Central memory CD8-positive, alpha-beta T cell (primary cell): ENCODE measurements around the gene ATP6V1D.
A peak's percentile ranks its signal among the peaks of the same experiment; 100 is the strongest.
"Not testable (repeated sequence)": the region's sequence is repeated elsewhere in the genome, so short reads cannot be mapped to it uniquely, and the experiment has no call there.

Experiments
- ATAC-seq: fragments of 150-1000 bp; cut with Tn5 transposase; replicated peaks from 2 replicates; pipeline ENCODE4 v1.10.0; 2022; ENCODE audit warnings: mild to moderate bottlenecking, moderate FRiP score, moderate number of reproducible peaks; ENCODE audit not compliant: poor library complexity, severe bottlenecking; ENCODE audit errors: extremely low read depth
- DNase-seq, 2 donors: peaks; one replicate each; pipeline ENCODE4 v3.0.0; 2021; ENCODE audit warnings: low spot score in 2 of 2
- H3K27ac Mint-ChIP-seq: one replicate; pipeline ENCODE4 v1.8.0; 2022; ENCODE audit warnings: low read depth, mild to moderate bottlenecking, moderate library complexity, mixed read lengths
- H3K27me3 Mint-ChIP-seq: one replicate; pipeline ENCODE4 v1.8.0; 2022; ENCODE audit warnings: mixed read lengths
- H3K36me3 Mint-ChIP-seq: one replicate; pipeline ENCODE4 v1.8.0; 2022; ENCODE audit warnings: mild to moderate bottlenecking, moderate library complexity, mixed read lengths; ENCODE audit not compliant: insufficient read depth
- H3K4me1 Mint-ChIP-seq: one replicate; pipeline ENCODE4 v1.8.0; 2022; ENCODE audit warnings: mixed read lengths
- H3K4me3 Mint-ChIP-seq: one replicate; pipeline ENCODE4 v1.8.0; 2022; ENCODE audit warnings: mild to moderate bottlenecking, moderate library complexity, mixed read lengths
- H3K9me3 Mint-ChIP-seq: one replicate; pipeline ENCODE4 v1.8.0; 2022; ENCODE audit warnings: mixed read lengths

Gene ATP6V1D

GRCh38 chr14:67359775-67360469 lies at the start of gene ATP6V1D, which contains the start of gene EIF2S1:
Gene ATP6V1D, minus strand, starts transcription at chr14:67359804. Its CDS starts 106 bp downstream, at chr14:67359698.
Gene EIF2S1, plus strand, starts transcription at chr14:67360328. Its CDS starts 4,440 bp downstream, at chr14:67364768.
- peak; percentile 97 to 99 for DNase-seq
- peak within 1 kb of the TSS; percentile 89 for H3K4me3 Mint-ChIP-seq
- peak within 1 kb of the TSS; percentile 95 for H3K27ac Mint-ChIP-seq
- no peaks in the 10 kb centered on the region for H3K9me3 Mint-ChIP-seq
- no peaks in the 10 kb centered on the region for H3K27me3 Mint-ChIP-seq
- ATAC-seq, result peak; percentile 91
- H3K36me3 Mint-ChIP-seq, result peaks cover 37% of the 10 kb centered on the region
- peaks cover 57% of the 10 kb centered on the region for H3K4me1 Mint-ChIP-seq

DNA sequence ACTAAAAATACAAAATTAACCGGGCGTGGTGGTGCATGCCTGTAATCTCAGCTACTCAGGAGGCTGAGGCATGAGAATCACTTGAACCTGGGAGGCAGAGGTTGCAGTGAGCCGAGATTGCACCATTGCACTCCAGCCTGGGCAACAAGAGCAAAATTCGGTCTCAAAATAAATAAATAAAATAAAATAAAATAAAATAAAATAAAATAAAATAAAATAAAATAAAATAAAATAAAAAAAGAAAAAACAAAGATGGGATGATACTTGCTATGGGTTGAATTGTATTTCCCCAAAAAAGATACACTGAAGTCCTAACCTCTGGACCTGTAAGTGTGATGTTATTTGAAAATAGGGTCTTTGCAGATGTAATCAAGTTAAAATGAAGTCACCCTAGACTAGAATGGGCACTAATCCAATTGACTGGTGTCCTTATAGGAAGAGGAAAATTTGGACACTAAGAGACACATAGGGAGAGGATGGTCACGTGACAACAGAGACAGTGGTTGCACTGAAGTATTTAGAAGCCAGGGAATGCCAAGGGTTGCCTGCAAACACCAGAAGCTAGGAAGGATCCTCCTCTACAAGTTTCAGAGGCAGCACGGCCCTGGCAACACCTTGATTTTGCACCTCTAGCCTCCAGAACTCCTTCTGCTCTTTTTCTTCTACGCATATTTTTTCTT lies 48.7 kb upstream of the ATP6V1D start:
- not testable (repeated sequence) for H3K4me1 Mint-ChIP-seq, ATAC-seq, H3K9me3 Mint-ChIP-seq, H3K27ac Mint-ChIP-seq, H3K36me3 Mint-ChIP-seq, H3K4me3 Mint-ChIP-seq, DNase-seq
- H3K27me3 Mint-ChIP-seq, result peaks cover 40% of the 10 kb centered on the region

DNA sequence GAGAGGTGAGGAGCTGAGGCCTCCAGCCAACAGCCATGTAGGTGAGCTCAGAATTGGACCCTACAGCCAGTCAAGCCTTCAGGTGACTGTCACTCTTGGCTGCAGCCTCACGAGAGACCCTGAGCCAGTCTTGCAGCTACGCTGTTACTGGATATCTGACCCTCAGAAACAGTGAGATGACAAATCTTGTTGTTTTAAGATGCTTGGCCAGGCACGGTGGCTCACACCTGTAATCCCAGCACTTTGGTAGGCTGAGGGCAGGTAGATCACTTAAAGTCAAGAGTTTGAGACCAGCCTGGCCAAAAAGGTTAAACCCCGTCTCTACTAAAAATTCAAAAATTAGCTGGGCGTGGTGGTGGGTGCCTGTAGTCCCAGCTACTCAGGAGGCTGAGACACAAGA lies 46.2 kb upstream of the ATP6V1D start:
- no peak overlapping the region for H3K27ac Mint-ChIP-seq
- H3K9me3 Mint-ChIP-seq, result no peaks in the 10 kb centered on the region
- H3K4me3 Mint-ChIP-seq, result no peak overlapping the region
- no peaks in the 10 kb centered on the region for H3K36me3 Mint-ChIP-seq
- ATAC-seq (no peak), DNase-seq (no peak)
- no peaks in the 10 kb centered on the region for H3K4me1 Mint-ChIP-seq
- peaks cover 22% of the 10 kb centered on the region for H3K27me3 Mint-ChIP-seq

GRCh38 chr14:67400434-67400833 lies 40.8 kb upstream of the ATP6V1D start:
- Mint-ChIP-seq H3K36me3 (no peaks in the 10 kb centered on the region), H3K4me3 (no peak overlapping the region), H3K9me3 (no peaks in the 10 kb centered on the region), H3K27ac (no peak overlapping the region), H3K27me3 (peaks cover 23% of the 10 kb centered on the region), H3K4me1 (no peaks in the 10 kb centered on the region)
- no peak for DNase-seq
- no peak for ATAC-seq

DNA sequence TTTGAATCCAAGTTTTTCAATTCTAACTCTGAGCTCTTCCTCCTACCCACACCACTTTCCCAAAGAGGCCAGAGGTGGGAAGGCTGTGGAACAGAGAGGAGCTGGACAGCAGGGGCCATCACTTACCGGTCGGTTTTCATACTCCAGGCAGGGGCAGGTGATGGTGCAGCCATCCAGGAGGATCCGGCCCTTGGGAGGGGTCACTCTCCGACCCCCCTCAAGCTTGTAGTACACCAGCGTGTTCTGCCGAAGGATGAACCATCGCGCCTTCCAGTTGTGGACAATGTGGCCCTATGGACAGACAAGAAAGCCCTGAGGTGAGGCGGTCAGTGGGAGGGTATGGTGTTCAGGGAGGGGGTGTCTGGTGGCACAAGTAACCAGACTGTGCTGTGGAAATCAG lies 37.9 kb upstream of the ATP6V1D start:
- H3K27ac Mint-ChIP-seq, result no peak overlapping the region
- H3K36me3 Mint-ChIP-seq, result peaks cover 1% of the 10 kb centered on the region
- H3K27me3 Mint-ChIP-seq, result peaks cover 22% of the 10 kb centered on the region
- no peaks in the 10 kb centered on the region for H3K4me1 Mint-ChIP-seq
- ATAC-seq (no peak), DNase-seq (no peak)
- no peak overlapping the region for H3K4me3 Mint-ChIP-seq
- no peaks in the 10 kb centered on the region for H3K9me3 Mint-ChIP-seq

- peaks cover 1% of the 10 kb centered on the region for H3K36me3 Mint-ChIP-seq
- no peaks in the 10 kb centered on the region for H3K9me3 Mint-ChIP-seq
- no peak overlapping the region for H3K27ac Mint-ChIP-seq
- no peak overlapping the region for H3K4me3 Mint-ChIP-seq
- DNase-seq (no peak), ATAC-seq (no peak)
- peaks cover 22% of the 10 kb centered on the region for H3K27me3 Mint-ChIP-seq
- H3K4me1 Mint-ChIP-seq, result no peaks in the 10 kb centered on the region
Observed at GRCh38 chr14:67396381-67396970, 36.9 kb upstream of the ATP6V1D start.

- Mint-ChIP-seq H3K9me3 (no peaks in the 10 kb centered on the region), H3K27ac (no peak overlapping the region), H3K36me3 (peaks cover 1% of the 10 kb centered on the region), H3K27me3 (peaks cover 22% of the 10 kb centered on the region), H3K4me3 (no peak overlapping the region), H3K4me1 (no peaks in the 10 kb centered on the region)
- no peak for DNase-seq
- no peak for ATAC-seq
Observed at GRCh38 chr14:67395876-67396189, 36.2 kb upstream of the ATP6V1D start.

DNA sequence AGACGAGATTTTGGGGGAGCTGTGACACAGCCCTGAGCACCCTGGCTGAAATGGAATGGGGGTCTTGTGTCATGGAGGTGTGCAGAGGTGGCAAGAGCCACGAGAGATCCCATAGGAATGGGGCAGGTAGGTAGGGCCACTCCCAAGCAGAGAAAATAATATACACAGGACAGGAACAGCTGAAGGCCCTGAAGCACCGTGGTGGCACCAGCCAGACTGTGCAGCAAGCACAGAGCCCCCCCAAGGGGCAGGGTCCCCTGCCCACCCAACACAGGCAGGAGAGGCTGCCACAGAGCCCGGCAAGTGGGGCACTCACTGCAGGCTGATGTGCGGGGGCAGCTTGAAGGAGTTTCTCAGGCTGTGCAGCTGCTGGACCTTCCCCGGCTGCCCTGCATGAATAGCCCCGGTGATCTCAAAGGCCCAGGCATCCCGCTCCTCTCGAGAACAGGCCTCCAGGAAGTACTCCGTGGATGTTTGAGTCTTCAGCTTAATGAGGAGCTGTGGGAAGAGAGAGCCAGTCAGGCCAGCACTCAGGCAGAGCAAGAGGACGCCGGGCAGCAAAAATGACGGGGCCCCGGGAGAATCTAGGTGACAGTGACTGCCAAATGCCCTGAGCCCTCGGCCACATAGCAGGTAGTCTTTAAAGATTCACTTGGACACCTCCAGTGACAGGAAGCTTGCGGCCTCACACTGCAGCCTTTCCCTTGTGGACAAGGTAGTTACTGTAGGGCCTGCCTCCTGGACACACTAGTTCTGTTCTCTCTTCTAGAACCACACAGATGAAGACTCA lies 35.7 kb upstream of the ATP6V1D start:
- Mint-ChIP-seq H3K36me3 (peaks cover 1% of the 10 kb centered on the region), H3K27me3 (peaks cover 22% of the 10 kb centered on the region), H3K4me1 (no peaks in the 10 kb centered on the region), H3K9me3 (no peaks in the 10 kb centered on the region), H3K4me3 (no peak overlapping the region), H3K27ac (peak overlapping the region; percentile 24)
- DNase-seq (no peak), ATAC-seq (no peak)

DNA sequence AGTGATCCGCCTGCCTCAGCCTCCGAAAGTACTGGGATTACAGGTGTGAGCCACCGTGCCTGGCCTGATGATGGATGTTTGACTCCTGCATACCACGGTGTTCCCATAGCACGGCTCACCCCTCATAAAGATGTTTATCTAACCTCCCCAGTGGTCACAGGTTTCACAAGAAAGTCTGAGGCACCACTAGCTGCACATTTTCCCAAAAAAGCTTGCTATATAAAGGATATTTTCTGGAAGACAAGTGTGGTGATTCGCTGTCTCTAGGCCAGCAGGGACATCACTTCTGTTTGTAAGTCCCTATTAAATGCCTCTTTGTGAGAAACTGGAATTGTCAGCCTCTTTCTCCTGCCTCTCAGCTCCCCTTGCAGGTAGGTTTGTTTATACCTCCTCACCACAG lies 34.1 kb upstream of the ATP6V1D start:
- no peak overlapping the region for H3K27ac Mint-ChIP-seq
- ATAC-seq (no peak), DNase-seq (no peak)
- no peaks in the 10 kb centered on the region for H3K9me3 Mint-ChIP-seq
- H3K36me3 Mint-ChIP-seq, result peaks cover 1% of the 10 kb centered on the region
- peaks cover 9% of the 10 kb centered on the region for H3K27me3 Mint-ChIP-seq
- H3K4me3 Mint-ChIP-seq, result no peak overlapping the region
- H3K4me1 Mint-ChIP-seq, result no peaks in the 10 kb centered on the region

DNA sequence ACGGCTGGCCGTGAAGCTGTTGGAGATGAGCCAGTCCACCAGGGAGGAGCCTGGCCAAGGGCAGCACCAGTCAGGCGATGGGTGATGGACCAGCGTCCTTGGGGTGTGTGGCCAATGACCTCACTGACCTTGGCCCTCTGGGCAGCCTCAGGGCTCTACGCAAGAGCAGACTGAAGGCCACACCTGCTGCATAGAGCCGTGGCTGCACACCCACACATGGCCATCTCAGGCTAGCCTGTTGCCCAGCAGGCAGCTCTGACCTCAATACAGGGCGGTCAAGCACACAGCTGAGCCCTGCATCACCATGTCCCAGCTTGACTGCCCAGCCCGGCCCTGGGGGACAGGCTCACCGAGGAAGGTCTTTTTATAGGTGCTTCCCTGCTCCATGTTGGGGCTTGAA lies 33.2 kb upstream of the ATP6V1D start:
- Mint-ChIP-seq H3K4me3 (no peak overlapping the region), H3K4me1 (no peaks in the 10 kb centered on the region), H3K9me3 (no peaks in the 10 kb centered on the region), H3K27ac (no peak overlapping the region), H3K36me3 (peaks cover 3% of the 10 kb centered on the region), H3K27me3 (no peaks in the 10 kb centered on the region)
- ATAC-seq (no peak), DNase-seq (no peak)

DNA sequence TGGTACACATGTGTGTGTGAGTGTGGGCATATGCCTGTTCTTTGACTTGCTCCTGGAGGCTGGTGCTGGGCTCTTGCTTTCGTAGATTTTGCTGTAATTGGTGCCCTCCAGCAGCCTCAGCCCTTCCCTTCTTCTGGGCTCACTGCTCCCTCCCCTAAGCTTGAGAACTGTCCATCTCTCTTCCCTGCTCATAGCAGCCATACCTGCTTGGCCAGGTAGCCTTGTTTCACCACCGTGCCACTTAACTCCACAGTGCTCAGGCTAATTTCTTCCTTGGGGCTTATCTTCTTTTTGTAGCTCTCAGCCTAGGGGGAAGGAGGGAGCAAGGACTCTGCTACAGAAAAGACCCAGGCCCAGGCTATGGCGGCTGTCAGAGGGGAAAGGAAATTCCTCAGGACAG lies 32.5 kb upstream of the ATP6V1D start:
- ATAC-seq (no peak), DNase-seq (no peak)
- Mint-ChIP-seq H3K36me3 (peaks cover 3% of the 10 kb centered on the region), H3K4me1 (no peaks in the 10 kb centered on the region), H3K27me3 (no peaks in the 10 kb centered on the region), H3K4me3 (no peak overlapping the region), H3K27ac (no peak overlapping the region), H3K9me3 (no peaks in the 10 kb centered on the region)

- Mint-ChIP-seq H3K4me1 (no peaks in the 10 kb centered on the region), H3K27me3 (no peaks in the 10 kb centered on the region), H3K36me3 (peaks cover 3% of the 10 kb centered on the region), H3K9me3 (no peaks in the 10 kb centered on the region), H3K4me3 (no peak overlapping the region), H3K27ac (no peak overlapping the region)
- no peak for DNase-seq
- ATAC-seq, result no peak
Observed at GRCh38 chr14:67391268-67391667, 31.7 kb upstream of the ATP6V1D start.
